ENCODE measurements around the gene UGT1A4.

GRCh38 chr2:233792720-233793119 is 74.2 kb downstream of the UGT1A4 start:
- TF ChIP-seq CTCF (IDR thresholded peaks at IDR 0.05; ENCODE audit: low read depth, low read length, poor library complexity, severe bottlenecking) (no peak), EZH2phosphoT487 (IDR thresholded peaks at IDR 0.05; ENCODE audit: borderline replicate concordance, low read length) (no peak)
